Measurements from ENCODE around the gene SYAP1.

Gene SYAP1

DNA sequence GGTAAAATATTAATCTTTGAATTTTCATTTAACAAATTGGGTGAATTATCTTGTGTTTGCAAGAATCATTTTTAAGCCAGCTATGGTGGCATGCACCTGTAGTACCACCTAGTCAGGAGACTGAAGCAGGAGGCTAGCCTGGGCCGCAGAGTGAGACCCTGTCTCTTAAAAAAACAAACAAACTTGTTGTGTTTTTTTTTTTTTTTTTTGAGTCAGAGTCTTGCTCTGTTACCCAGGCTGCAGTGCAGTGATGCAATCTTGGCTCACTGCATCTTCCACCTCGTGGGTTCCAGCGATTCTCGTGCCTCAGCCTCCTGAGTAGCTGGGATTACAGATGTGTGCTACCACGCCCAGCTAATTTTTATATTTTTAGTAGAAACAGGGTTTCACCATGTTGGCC, 69.1 kb downstream of the SYAP1 start:
- no peaks in the 10 kb centered on the region for H3K9me3 ChIP-seq
- H3K4me3 ChIP-seq (ENCODE audit: low read depth in 1 of 2, low read length in 1 of 2) = no peak overlapping the region
- H3K36me3 ChIP-seq = no peaks in the 10 kb centered on the region
- TF ChIP-seq CTCF (IDR thresholded peaks at IDR 0.05) = no peak
- H3K27ac ChIP-seq = no peak overlapping the region
- H3K4me1 ChIP-seq (ENCODE audit: control insufficient read depth in 1 of 2, insufficient read depth in 1 of 2, low read depth in 1 of 2, low read length in 1 of 2) = peaks cover 5 to 29% of the 10 kb centered on the region in 2 experiments
- H3K27me3 ChIP-seq = no peaks in the 10 kb centered on the region

- no peaks in the 10 kb centered on the region for H3K27me3 ChIP-seq
- no peaks in the 10 kb centered on the region for H3K36me3 ChIP-seq
- no peak for TF ChIP-seq CTCF (IDR thresholded peaks at IDR 0.05)
- H3K27ac ChIP-seq = peak overlapping the region; percentile 72
- peaks cover 16 to 27% of the 10 kb centered on the region in 2 experiments for H3K4me1 ChIP-seq (ENCODE audit: control insufficient read depth in 1 of 2, insufficient read depth in 1 of 2, low read depth in 1 of 2, low read length in 1 of 2)
- no peak overlapping the region for H3K4me3 ChIP-seq (ENCODE audit: low read depth in 1 of 2, low read length in 1 of 2)
- no peaks in the 10 kb centered on the region for H3K9me3 ChIP-seq
Observed at GRCh38 chrX:16796298-16796697, 76.9 kb downstream of the SYAP1 start.

DNA sequence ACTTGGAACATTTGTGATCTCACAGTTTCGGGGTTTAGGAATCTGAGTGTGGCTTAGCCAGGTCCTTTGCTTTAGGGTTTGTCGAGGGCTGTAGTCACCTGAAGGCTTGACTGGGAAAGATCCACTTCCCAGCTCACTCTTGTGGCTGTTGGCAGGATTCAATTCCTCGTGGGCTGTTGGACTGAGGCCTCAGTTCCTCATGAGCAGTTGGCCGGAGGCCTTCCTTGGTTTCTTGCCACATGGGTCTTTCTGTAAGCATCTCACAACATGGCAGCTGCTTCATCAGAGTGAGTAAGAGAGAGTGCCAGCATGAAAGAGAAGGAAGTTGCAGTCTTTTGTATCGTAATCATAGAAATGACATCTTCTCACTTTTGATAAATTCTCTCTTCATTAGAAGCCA, 77.9 kb downstream of the SYAP1 start:
- no peak for TF ChIP-seq CTCF (IDR thresholded peaks at IDR 0.05)
- Histone ChIP-seq H3K4me3 (ENCODE audit: low read depth in 1 of 2, low read length in 1 of 2) (no peak overlapping the region), H3K4me1 (ENCODE audit: control insufficient read depth in 1 of 2, insufficient read depth in 1 of 2, low read depth in 1 of 2, low read length in 1 of 2) (peaks cover 16 to 27% of the 10 kb centered on the region in 2 experiments), H3K27me3 (no peaks in the 10 kb centered on the region), H3K27ac (peak overlapping the region; percentile 72), H3K9me3 (no peaks in the 10 kb centered on the region), H3K36me3 (no peaks in the 10 kb centered on the region)

- H3K27ac ChIP-seq = peak overlapping the region; percentile 72
- H3K36me3 ChIP-seq = no peaks in the 10 kb centered on the region
- H3K4me1 ChIP-seq (ENCODE audit: control insufficient read depth in 1 of 2, insufficient read depth in 1 of 2, low read depth in 1 of 2, low read length in 1 of 2) = peaks cover 16 to 27% of the 10 kb centered on the region in 2 experiments
- TF ChIP-seq CTCF (IDR thresholded peaks at IDR 0.05) = no peak
- H3K27me3 ChIP-seq = no peaks in the 10 kb centered on the region
- no peak overlapping the region for H3K4me3 ChIP-seq (ENCODE audit: low read depth in 1 of 2, low read length in 1 of 2)
- no peaks in the 10 kb centered on the region for H3K9me3 ChIP-seq
Observed at GRCh38 chrX:16797841-16798240, 78.4 kb downstream of the SYAP1 start.

DNA sequence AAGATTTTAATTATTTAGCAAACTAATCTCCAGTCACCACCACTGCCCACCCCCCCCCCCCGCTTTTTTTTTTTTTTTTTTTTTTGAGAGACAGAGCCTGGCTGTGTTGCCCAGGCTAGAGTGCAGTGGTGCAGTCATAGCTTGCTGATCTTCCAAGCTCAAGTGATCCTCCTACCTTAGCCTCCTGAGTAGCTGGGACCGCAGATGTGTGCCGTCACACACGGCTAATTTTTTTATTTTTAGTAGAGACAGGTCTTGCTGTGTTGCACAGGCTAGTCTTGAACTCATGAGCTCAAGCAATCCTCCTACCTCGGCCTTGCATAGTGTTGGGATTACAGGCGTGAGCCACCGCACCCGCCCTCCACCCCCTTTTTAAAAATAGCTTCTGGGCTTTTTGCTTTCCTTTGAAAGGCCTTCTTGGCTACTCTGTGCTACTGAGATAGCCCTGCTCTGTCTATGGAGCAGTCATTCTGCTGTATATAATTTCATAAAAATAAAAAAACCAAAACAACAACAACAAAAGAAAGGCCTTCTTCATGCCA, 85.6 kb downstream of the SYAP1 start:
- Histone ChIP-seq H3K36me3 (no peaks in the 10 kb centered on the region), H3K4me3 (ENCODE audit: low read depth in 1 of 2, low read length in 1 of 2) (no peak overlapping the region), H3K27me3 (no peaks in the 10 kb centered on the region), H3K4me1 (ENCODE audit: control insufficient read depth in 1 of 2, insufficient read depth in 1 of 2, low read depth in 1 of 2, low read length in 1 of 2) (peaks cover 16 to 20% of the 10 kb centered on the region in 2 experiments), H3K27ac (no peak overlapping the region), H3K9me3 (no peaks in the 10 kb centered on the region)
- no peak for TF ChIP-seq CTCF (IDR thresholded peaks at IDR 0.05)

Data from neutrophil (primary cell).